ENCODE measurements around the gene KASH5.

GRCh38 chr19:49409441-49410029, 21.5 kb downstream of the KASH5 start:
- TF ChIP-seq CTCF (conservative IDR thresholded peaks at IDR 0.05; ENCODE audit: low read depth in 2 of 2) (no peak), EZH2 (IDR thresholded peaks at IDR 0.05; ENCODE audit: low read depth, unreplicated experiment) (no peak), REST (IDR thresholded peaks at IDR 0.05; ENCODE audit: unreplicated experiment) (no peak)

Data from GM23338 (cell line).